Effector memory CD8-positive, alpha-beta T cell (primary cell): ENCODE data around the gene HK3.

Experiments
- ATAC-seq: fragments of 150-1000 bp; cut with Tn5 transposase; replicated peaks from 2 replicates; pipeline ENCODE4 v1.10.0; 2021; ENCODE audit warnings: mild to moderate bottlenecking, moderate library complexity
- DNase-seq, 3 experiments: peaks; one replicate each; pipeline ENCODE4 v3.0.0; 2021
- H3K27ac Mint-ChIP-seq, 2 donors: one replicate each; pipeline ENCODE4 v1.8.0; 2022; ENCODE audit warnings: mild to moderate bottlenecking in 2 of 2, mixed read lengths in 2 of 2, moderate library complexity in 2 of 2
- H3K27me3 Mint-ChIP-seq, 2 donors: one replicate each; pipeline ENCODE4 v1.8.0; 2022; ENCODE audit warnings: mixed read lengths in 2 of 2
- H3K36me3 Mint-ChIP-seq: one replicate; pipeline ENCODE4 v1.8.0; 2022; ENCODE audit warnings: mild to moderate bottlenecking, moderate library complexity, mixed read lengths; ENCODE audit not compliant: insufficient read depth
- H3K4me1 Mint-ChIP-seq, 2 donors: one replicate each; pipeline ENCODE4 v1.8.0; 2022; ENCODE audit warnings: low read depth in 2 of 2, mixed read lengths in 2 of 2
- H3K4me3 Mint-ChIP-seq, 2 donors: one replicate each; pipeline ENCODE4 v1.8.0; 2022; ENCODE audit warnings: mild to moderate bottlenecking in 2 of 2, mixed read lengths in 2 of 2, moderate library complexity in 2 of 2
- H3K9me3 Mint-ChIP-seq, 2 donors: one replicate each; pipeline ENCODE4 v1.8.0; 2022; ENCODE audit warnings: mixed read lengths in 2 of 2

HK3 gene

GRCh38 chr5:176853151-176853778 lies 45.9 kb downstream of the HK3 start:
- no peaks in the 10 kb centered on the region for H3K9me3 Mint-ChIP-seq
- peaks cover 2 to 3% of the 10 kb centered on the region in 2 donors for H3K4me1 Mint-ChIP-seq
- H3K27me3 Mint-ChIP-seq, result peaks cover 53 to 93% of the 10 kb centered on the region in 2 donors
- H3K27ac Mint-ChIP-seq, result no peak overlapping the region
- H3K36me3 Mint-ChIP-seq, result no peaks in the 10 kb centered on the region
- H3K4me3 Mint-ChIP-seq, result no peak overlapping the region
- ATAC-seq (no peak), DNase-seq (no peak)

- no peak for DNase-seq
- no peak for ATAC-seq
- H3K36me3 Mint-ChIP-seq, result no peaks in the 10 kb centered on the region
- H3K4me3 Mint-ChIP-seq, result no peak overlapping the region
- no peaks in the 10 kb centered on the region for H3K9me3 Mint-ChIP-seq
- peaks cover 53 to 92% of the 10 kb centered on the region in 2 donors for H3K27me3 Mint-ChIP-seq
- no peak overlapping the region for H3K27ac Mint-ChIP-seq
- peaks cover 2 to 3% of the 10 kb centered on the region in 2 donors for H3K4me1 Mint-ChIP-seq
Measured at GRCh38 chr5:176851871-176852658, 47.1 kb downstream of the HK3 start.

GRCh38 chr5:176851380-176851779 lies 47.8 kb downstream of the HK3 start:
- Mint-ChIP-seq H3K4me1 (peaks cover 2 to 3% of the 10 kb centered on the region in 2 donors), H3K36me3 (no peaks in the 10 kb centered on the region), H3K27ac (no peak overlapping the region), H3K9me3 (no peaks in the 10 kb centered on the region), H3K4me3 (no peak overlapping the region), H3K27me3 (peaks cover 51 to 92% of the 10 kb centered on the region in 2 donors)
- no peak for DNase-seq
- no peak for ATAC-seq

- Mint-ChIP-seq H3K36me3 (no peaks in the 10 kb centered on the region), H3K27me3 (peaks cover 57 to 97% of the 10 kb centered on the region in 2 donors), H3K9me3 (no peaks in the 10 kb centered on the region), H3K27ac (no peak overlapping the region), H3K4me3 (no peak overlapping the region), H3K4me1 (peaks cover 2 to 3% of the 10 kb centered on the region in 2 donors)
- ATAC-seq, result no peak
- DNase-seq, result no peak
Measured at GRCh38 chr5:176850371-176851245, 48.5 kb downstream of the HK3 start.

GRCh38 chr5:176849611-176850227 lies 49.4 kb downstream of the HK3 start:
- H3K36me3 Mint-ChIP-seq, result no peaks in the 10 kb centered on the region
- no peak for ATAC-seq

GRCh38 chr5:176848651-176849050 lies 50.5 kb downstream of the HK3 start:
- H3K4me1 Mint-ChIP-seq, result peaks cover 2 to 3% of the 10 kb centered on the region in 2 donors

More at GRCh38 chr5:176849611-176850227, 49.4 kb downstream of the HK3 start:
- DNase-seq, result no peak
- Mint-ChIP-seq H3K4me3 (no peak overlapping the region), H3K4me1 (peaks cover 2 to 3% of the 10 kb centered on the region in 2 donors), H3K27ac (peak overlapping the region in 1 of 2 donors; percentile 18), H3K9me3 (no peaks in the 10 kb centered on the region), H3K27me3 (peaks cover 64 to 97% of the 10 kb centered on the region in 2 donors)

GRCh38 chr5:176847726-176848290 lies 51.3 kb downstream of the HK3 start:
- ATAC-seq, result no peak
- no peak overlapping the region for H3K4me3 Mint-ChIP-seq
- H3K4me1 Mint-ChIP-seq, result peaks cover 2 to 3% of the 10 kb centered on the region in 2 donors
- H3K36me3 Mint-ChIP-seq, result no peaks in the 10 kb centered on the region
- DNase-seq, result no peak
- no peaks in the 10 kb centered on the region for H3K9me3 Mint-ChIP-seq
- peaks cover 57 to 97% of the 10 kb centered on the region in 2 donors for H3K27me3 Mint-ChIP-seq
- H3K27ac Mint-ChIP-seq, result no peak overlapping the region

More at GRCh38 chr5:176848651-176849050, 50.5 kb downstream of the HK3 start:
- H3K27me3 Mint-ChIP-seq, result peaks cover 60 to 97% of the 10 kb centered on the region in 2 donors
- no peaks in the 10 kb centered on the region for H3K36me3 Mint-ChIP-seq
- H3K27ac Mint-ChIP-seq, result no peak overlapping the region
- H3K4me3 Mint-ChIP-seq, result no peak overlapping the region
- no peak for DNase-seq
- H3K9me3 Mint-ChIP-seq, result no peaks in the 10 kb centered on the region
- no peak for ATAC-seq

GRCh38 chr5:176847148-176847547 lies 52.0 kb downstream of the HK3 start:
- DNase-seq, result no peak
- peaks cover 2 to 3% of the 10 kb centered on the region in 2 donors for H3K4me1 Mint-ChIP-seq
- no peak overlapping the region for H3K4me3 Mint-ChIP-seq
- H3K27ac Mint-ChIP-seq, result no peak overlapping the region
- no peak for ATAC-seq
- peaks cover 54 to 97% of the 10 kb centered on the region in 2 donors for H3K27me3 Mint-ChIP-seq
- H3K9me3 Mint-ChIP-seq, result no peaks in the 10 kb centered on the region
- H3K36me3 Mint-ChIP-seq, result no peaks in the 10 kb centered on the region

GRCh38 chr5:176846335-176847140 lies 52.6 kb downstream of the HK3 start:
- no peak overlapping the region for H3K4me3 Mint-ChIP-seq
- peaks cover 51 to 97% of the 10 kb centered on the region in 2 donors for H3K27me3 Mint-ChIP-seq
- ATAC-seq, result no peak
- DNase-seq, result no peak
- no peak overlapping the region for H3K27ac Mint-ChIP-seq
- no peaks in the 10 kb centered on the region for H3K36me3 Mint-ChIP-seq
- H3K4me1 Mint-ChIP-seq, result peaks cover 2 to 3% of the 10 kb centered on the region in 2 donors
- no peaks in the 10 kb centered on the region for H3K9me3 Mint-ChIP-seq

GRCh38 chr5:176845392-176845713 lies 53.8 kb downstream of the HK3 start:
- Mint-ChIP-seq H3K4me3 (no peak overlapping the region), H3K9me3 (no peaks in the 10 kb centered on the region), H3K4me1 (peaks cover 2 to 3% of the 10 kb centered on the region in 2 donors), H3K36me3 (no peaks in the 10 kb centered on the region), H3K27me3 (peaks cover 50 to 97% of the 10 kb centered on the region in 2 donors), H3K27ac (no peak overlapping the region)
- DNase-seq (no peak), ATAC-seq (no peak)

- Mint-ChIP-seq H3K4me1 (peaks cover 2 to 3% of the 10 kb centered on the region in 2 donors), H3K36me3 (no peaks in the 10 kb centered on the region), H3K9me3 (no peaks in the 10 kb centered on the region), H3K27me3 (peaks cover 52 to 97% of the 10 kb centered on the region in 2 donors), H3K4me3 (no peak overlapping the region), H3K27ac (no peak overlapping the region)
- DNase-seq (no peak), ATAC-seq (no peak)
Measured at GRCh38 chr5:176844706-176845391, 54.3 kb downstream of the HK3 start.

- no peaks in the 10 kb centered on the region for H3K36me3 Mint-ChIP-seq
- no peaks in the 10 kb centered on the region for H3K9me3 Mint-ChIP-seq
- peaks cover 49 to 96% of the 10 kb centered on the region in 2 donors for H3K27me3 Mint-ChIP-seq
- ATAC-seq, result no peak
- H3K4me1 Mint-ChIP-seq, result peaks cover 2 to 3% of the 10 kb centered on the region in 2 donors
- DNase-seq, result no peak
- H3K27ac Mint-ChIP-seq, result no peak overlapping the region
- no peak overlapping the region for H3K4me3 Mint-ChIP-seq
Measured at GRCh38 chr5:176844281-176844680, 54.9 kb downstream of the HK3 start.
